AG04450 (cell line): ENCODE results near the gene RHOT1. TPM values are rescaled to one million over a fixed set of nuclear protein-coding genes. Genes with fewer than 3 reads are reported as not detected.
A peak's percentile ranks its signal among the peaks of the same experiment; 100 is the strongest.
"Not testable (repeated sequence)": the region's sequence is repeated elsewhere in the genome, so short reads cannot be mapped to it uniquely, and the experiment has no call there.

Experiments
- CTCF ChIA-PET: fragments of 300-600, 350-600 bp; formaldehyde crosslinking; extraction: SDS; loops from one replicate; lab custom pipeline; 2022; ENCODE audit warnings: antibody characterized with exemption, inconsistent platforms; lab: Charles Lee
- POLR2A ChIA-PET: fragments of 350-600 bp; formaldehyde crosslinking; extraction: SDS; loops from one replicate; lab custom pipeline; 2021; ENCODE audit warnings: antibody characterized with exemption, inconsistent platforms; lab: Yijun Ruan, JAX
- DNase-seq: peaks from one replicate; pipeline ENCODE4 v3.0.0-alpha.2; 2011; ENCODE audit warnings: low read depth, low spot score
- H3K27ac ChIP-seq: one replicate; pipeline ENCODE4 v1.5.1; 2012; ENCODE audit warnings: low read depth, low read length, control low read depth
- H3K27me3 ChIP-seq: one replicate; pipeline ENCODE4 v1.6.0; 2012; ENCODE audit warnings: low read length; ENCODE audit not compliant: control insufficient read depth, insufficient read depth
- H3K4me3 ChIP-seq: 2 replicates; pipeline ENCODE4 v1.5.1; 2011; ENCODE audit warnings: mild to moderate bottlenecking, low read depth, low read length, control low read depth
- H3K9me3 ChIP-seq: 2 replicates; pipeline ENCODE4 v1.5.1; 2012; ENCODE audit warnings: low read length; ENCODE audit not compliant: control insufficient read depth, insufficient read depth
- polyA plus RNA-seq: library from polyadenylated mRNA; depleted of rRNA; stranded (reverse); fragments of >200 nt; gene quantifications from 2 replicates; pipeline ENCODE4 v1.2.3, GENCODE V29; 2011
- TF ChIP-seq, protein P1 (sequence below): IDR thresholded peaks from 2 replicates; pipeline ENCODE4 v1.5.1; 2011; ENCODE audit warnings: low read depth, low read length, control low read depth, inconsistent platforms

The RHOT1 gene
- polyA plus RNA-seq, 1 experiment = 59.0 TPM

DNA sequence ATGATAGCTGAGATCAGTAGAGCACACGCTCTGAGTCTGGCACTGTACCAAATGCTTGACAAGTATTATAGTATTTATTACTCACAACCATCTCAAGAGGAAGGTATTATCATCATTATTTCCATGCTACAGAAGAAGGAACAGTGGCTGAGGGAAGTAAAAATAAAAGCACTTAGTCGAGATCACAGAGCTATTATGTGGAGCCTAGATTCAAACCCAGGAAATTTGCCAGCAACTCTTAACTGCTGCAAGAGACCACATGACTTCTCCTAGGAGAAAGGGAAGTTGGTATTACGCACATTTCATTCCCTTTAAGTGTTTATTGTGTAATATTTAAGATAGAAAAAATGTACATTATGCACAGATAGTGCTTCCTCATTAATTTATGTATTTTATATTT is 1.0 kb upstream of the RHOT1 start:
- H3K27ac ChIP-seq = no peak overlapping the region
- H3K4me3 ChIP-seq = peak overlapping the region; percentile 65
- POLR2A ChIA-PET = interaction anchor here (0.6 to 1.2 kb wide), 3 partner anchors 11 to 889 kb away, joined by 3 to 6 read pairs (median 6); no protein-coding TSS in a partner anchor
- CTCF ChIA-PET = interaction anchor here (0.6 to 2.5 kb wide), 5 partner anchors 13 to 134 kb away, joined by 3 to 9 read pairs (median 4); partner anchors contain the start of gene LRRC37B
- TF ChIP-seq, protein P1, sequence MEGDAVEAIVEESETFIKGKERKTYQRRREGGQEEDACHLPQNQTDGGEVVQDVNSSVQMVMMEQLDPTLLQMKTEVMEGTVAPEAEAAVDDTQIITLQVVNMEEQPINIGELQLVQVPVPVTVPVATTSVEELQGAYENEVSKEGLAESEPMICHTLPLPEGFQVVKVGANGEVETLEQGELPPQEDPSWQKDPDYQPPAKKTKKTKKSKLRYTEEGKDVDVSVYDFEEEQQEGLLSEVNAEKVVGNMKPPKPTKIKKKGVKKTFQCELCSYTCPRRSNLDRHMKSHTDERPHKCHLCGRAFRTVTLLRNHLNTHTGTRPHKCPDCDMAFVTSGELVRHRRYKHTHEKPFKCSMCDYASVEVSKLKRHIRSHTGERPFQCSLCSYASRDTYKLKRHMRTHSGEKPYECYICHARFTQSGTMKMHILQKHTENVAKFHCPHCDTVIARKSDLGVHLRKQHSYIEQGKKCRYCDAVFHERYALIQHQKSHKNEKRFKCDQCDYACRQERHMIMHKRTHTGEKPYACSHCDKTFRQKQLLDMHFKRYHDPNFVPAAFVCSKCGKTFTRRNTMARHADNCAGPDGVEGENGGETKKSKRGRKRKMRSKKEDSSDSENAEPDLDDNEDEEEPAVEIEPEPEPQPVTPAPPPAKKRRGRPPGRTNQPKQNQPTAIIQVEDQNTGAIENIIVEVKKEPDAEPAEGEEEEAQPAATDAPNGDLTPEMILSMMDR = no peak
- DNase-seq = peak; percentile 69
- no peaks in the 10 kb centered on the region; the same call in 1 of the 2 replicates for H3K9me3 ChIP-seq
- H3K27me3 ChIP-seq = no peaks in the 10 kb centered on the region

GRCh38 chr17:32141679-32142037 is 644 bp upstream of the RHOT1 start:
- no peak for DNase-seq
- Histone ChIP-seq H3K27me3 (no peaks in the 10 kb centered on the region), H3K4me3 (peak overlapping the region; percentile 65), H3K27ac (peak overlapping the region; percentile 91), H3K9me3 (no peaks in the 10 kb centered on the region; the same call in 1 of the 2 replicates)
- ChIA-PET POLR2A (interaction anchor here (0.6 to 1.3 kb wide), 6 partner anchors 11 to 890 kb away, joined by 3 to 6 read pairs (median 4); partner anchors contain the start of gene LRRC37B), CTCF (interaction anchor here (0.6 to 2.5 kb wide), 4 partner anchors 12 to 135 kb away, joined by 3 to 9 read pairs (median 4); partner anchors contain the start of gene LRRC37B)
- TF ChIP-seq, protein P1 = no peak

DNA sequence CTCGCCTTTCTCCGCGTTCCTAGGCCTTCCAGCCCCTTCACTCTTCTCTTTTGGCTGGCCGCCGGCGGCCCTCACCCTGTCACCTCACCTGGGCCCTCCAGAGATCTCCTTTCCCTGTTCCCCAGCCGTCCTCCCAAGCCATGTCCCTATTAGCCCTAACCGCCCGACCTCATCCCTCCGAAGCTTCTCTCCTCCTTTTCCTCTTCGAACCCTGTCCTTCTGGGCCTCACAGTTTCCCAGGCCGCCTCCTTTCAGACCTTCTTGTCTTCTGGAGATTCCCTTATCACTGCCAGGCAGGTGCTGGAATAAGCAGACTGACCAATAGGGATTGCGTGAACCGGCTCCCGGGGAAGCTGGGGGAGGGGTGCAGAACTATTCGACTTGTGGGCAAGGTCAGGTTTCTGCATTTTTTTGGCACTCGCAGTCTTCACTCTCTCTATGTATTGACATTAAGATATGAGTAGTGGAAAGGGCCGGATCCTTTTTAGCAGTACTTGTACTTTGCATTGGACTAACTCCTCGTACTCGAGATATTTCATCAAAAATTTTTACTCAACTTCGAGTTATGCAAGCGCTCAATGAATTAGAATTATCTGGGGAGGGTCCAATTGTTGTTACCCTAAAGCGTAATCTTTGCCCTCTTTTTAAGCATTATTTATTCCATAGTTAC is 690 bp downstream of the RHOT1 start:
- POLR2A ChIA-PET = interaction anchor here (0.6 to 1.3 kb wide), 2 partner anchors 136 to 203 kb away, joined by 4 read pairs; partner anchors contain the start of gene LRRC37B
- TF ChIP-seq, protein P1 = no peak
- CTCF ChIA-PET = interaction anchor here (0.7 kb wide), 1 partner anchor 11 kb away, joined by 4 read pairs; no protein-coding TSS in a partner anchor

DNA sequence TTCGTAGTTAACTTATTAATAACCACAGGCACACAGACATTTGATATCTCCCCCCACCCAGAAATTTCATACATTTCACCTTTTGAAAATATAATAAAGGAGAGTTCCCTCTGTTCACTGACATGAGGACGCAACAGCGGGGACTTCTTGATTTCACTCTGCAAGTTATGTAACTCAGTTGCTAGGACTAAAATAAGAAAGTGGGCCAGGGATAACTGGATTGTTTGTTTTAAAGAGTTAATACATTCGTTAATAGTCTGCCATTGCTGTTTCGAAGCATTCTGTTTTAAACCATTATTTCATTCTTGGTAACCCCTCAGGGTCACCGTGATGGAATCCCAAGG is 1.2 kb downstream of the RHOT1 start:
- Histone ChIP-seq H3K9me3 (no peaks in the 10 kb centered on the region; the same call in 1 of the 2 replicates), H3K27ac (no peak overlapping the region), H3K4me3 (peak overlapping the region; percentile 92), H3K27me3 (no peaks in the 10 kb centered on the region)
- CTCF ChIA-PET = no interaction called here
- POLR2A ChIA-PET = no interaction called here
- no peak for DNase-seq
- TF ChIP-seq, protein P1 = no peak

More for the DNA sequence above, 690 bp downstream of the RHOT1 start:
- H3K4me3 ChIP-seq = peak overlapping the region; percentile 92
- DNase-seq = peak; percentile 39
- peak overlapping the region; percentile 57 for H3K27ac ChIP-seq
- no peaks in the 10 kb centered on the region; the same call in 1 of the 2 replicates for H3K9me3 ChIP-seq
- H3K27me3 ChIP-seq = no peaks in the 10 kb centered on the region

DNA sequence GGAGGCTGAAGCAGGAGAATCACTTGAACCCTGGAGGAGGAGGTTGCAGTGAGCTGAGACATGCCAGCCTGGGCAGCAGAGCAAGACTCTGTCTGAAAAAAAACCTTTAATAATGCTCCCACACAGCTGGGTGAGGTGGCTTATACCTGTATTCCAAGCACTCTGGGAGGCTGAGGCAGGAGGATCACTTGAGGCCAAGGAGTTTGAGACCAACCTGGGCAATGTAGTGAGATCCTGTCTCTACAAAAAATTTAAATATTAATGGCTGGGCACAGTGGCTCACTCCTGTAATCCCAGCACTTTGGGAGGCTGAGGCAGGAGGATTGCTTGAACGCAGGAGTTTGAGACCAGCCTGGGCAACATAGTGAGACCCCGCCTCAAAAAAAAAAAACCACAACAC is 2.1 kb downstream of the RHOT1 start:
- H3K4me3 ChIP-seq, H3K27me3 ChIP-seq, H3K27ac ChIP-seq, DNase-seq, H3K9me3 ChIP-seq, CTCF ChIA-PET, POLR2A ChIA-PET: not testable (repeated sequence)
